ENCODE results near the gene NSG1. TPM values are rescaled to one million over a fixed set of nuclear protein-coding genes. Genes with fewer than 3 reads are reported as not detected.

Gene NSG1
- total and polyA plus RNA-seq, 2 of the 13 experiments (the other 11 are each of a cell fraction or from before 2014, with no cell fraction given): not detected

DNA sequence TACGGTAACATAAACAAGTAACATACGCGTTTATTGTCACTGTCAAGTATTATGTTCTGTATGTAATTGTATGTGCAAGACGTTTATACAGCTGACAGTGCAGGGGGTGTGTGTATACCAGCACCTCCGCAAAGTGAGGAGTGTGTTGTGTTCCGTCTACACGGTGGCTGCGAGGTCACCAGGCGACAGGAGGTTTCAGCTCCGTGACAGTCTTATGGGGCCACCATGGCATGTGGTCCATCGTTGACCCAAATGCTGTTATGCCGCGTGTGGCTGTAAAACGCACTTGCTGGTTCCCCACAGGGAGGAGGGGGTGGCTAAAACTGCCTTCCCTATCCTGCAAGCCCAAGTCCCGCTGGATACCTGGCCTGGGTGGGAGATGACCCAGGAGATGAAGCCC lies 25.0 kb downstream of the NSG1 start (continued):
- TF ChIP-seq PHF8 (CRISPR knock-in tag; IDR thresholded peaks at IDR 0.05) (no peak), ZBTB42 (CRISPR knock-in tag; IDR thresholded peaks at IDR 0.05) (no peak)

- Histone ChIP-seq H3K4me1 (ENCODE audit: insufficient read depth, low read length) (no peaks in the 10 kb centered on the region), H3K27ac (ENCODE audit: extremely low read length, insufficient read depth, low read length) (no peak overlapping the region), H3K9ac (ENCODE audit: insufficient read depth, low read depth, low read length) (no peak overlapping the region), H3K27me3 (ENCODE audit: control insufficient read depth in 1 of 2, insufficient read depth in 2 of 2, low read length in 2 of 2) (peaks cover 0 to 13% of the 10 kb centered on the region in 2 experiments; a peak in 2 of 5 replicates), H3K79me2 (ENCODE audit: insufficient read depth, low read length) (no peaks in the 10 kb centered on the region), H3K4me2 (ENCODE audit: low read depth, low read length) (no peak overlapping the region), H3K9me3 (ENCODE audit: low read length) (no peaks in the 10 kb centered on the region), H3K36me3 (replicated peaks in 1 of 2; ENCODE audit: control insufficient read depth in 1 of 2, insufficient read depth in 2 of 2, low read length in 2 of 2) (no peaks in the 10 kb centered on the region), H2AFZ (ENCODE audit: low read length) (no peak overlapping the region), H4K20me1 (ENCODE audit: insufficient read depth, low read length) (no peaks in the 10 kb centered on the region), H3K4me3 (replicated peaks in 1 of 3; ENCODE audit: insufficient read depth in 1 of 3, low read depth in 2 of 3, low read length in 3 of 3) (no peak overlapping the region)
- no TSS peak for BruUV-seq (replicated peaks)
- WGBS (ENCODE audit: low lambda C conversion rate): 72% methylated on average over 15 of the region's 19 CpGs
- ChIA-PET POLR2A (no interaction called here), CTCF (ENCODE audit: low intra/inter-chr PET ratio, low total read pairs) (no interaction called here)
- FAIRE-seq (no peak), DNase-seq (ENCODE audit: low spot score) (no peak), ATAC-seq (no peak)
- intact Hi-C loops (cut with micrococcal nuclease; ENCODE audit: unreplicated experiment) (no loop called here), in situ Hi-C loops (cut with HindIII; ENCODE audit: extremely low pct_ligation_motif_present, low pct_unique_long_range_greater_than_20kb) (no loop called here)
- no peak for TF ChIP-seq SALL2 (CRISPR knock-in tag; IDR thresholded peaks at IDR 0.05)
- no peak for TF ChIP-seq SMAD1 (CRISPR knock-in tag; IDR thresholded peaks at IDR 0.05; ENCODE audit: borderline replicate concordance, low read depth)
- TF ChIP-seq HBP1 (CRISPR knock-in tag; IDR thresholded peaks at IDR 0.05; ENCODE audit: low read depth): no peak
- no peak for TF ChIP-seq ZNF3 (CRISPR knock-in tag; IDR thresholded peaks at IDR 0.05)
- no peak for TF ChIP-seq ZNF788 (CRISPR knock-in tag; IDR thresholded peaks at IDR 0.05; ENCODE audit: borderline replicate concordance)
Observed at GRCh38 chr4:4412641-4413372, 25.9 kb downstream of the NSG1 start.

Data from HepG2 (cell line).